Keratinocyte (primary cell): ENCODE measurements around the gene ECEL1. TPM values are rescaled to one million over a fixed set of nuclear protein-coding genes. Genes with fewer than 3 reads are reported as not detected.
A peak's percentile ranks its signal among the peaks of the same experiment; 100 is the strongest.

ENCODE experiments used
- DNase-seq: peaks from one replicate; pipeline ENCODE4 v3.0.0-alpha.2; 2011; ENCODE audit warnings: low read depth, missing footprints, low spot score
- FAIRE-seq: peaks from 2 replicates; lab custom pipeline; 2011; peaks lifted over from hg19 to GRCh38; lab: Jason Lieb, UNC
- H2AFZ ChIP-seq: 2 replicates; pipeline ENCODE4 v1.6.0; 2012; ENCODE audit warnings: low read length, control low read depth, inconsistent platforms; ENCODE audit not compliant: control insufficient read depth
- H3K27ac ChIP-seq: 2 replicates; pipeline ENCODE4 v1.5.1; 2011; ENCODE audit warnings: low read length; ENCODE audit not compliant: control insufficient read depth, insufficient read depth
- H3K27me3 ChIP-seq: 3 replicates; pipeline ENCODE4 v1.6.0; 2011; ENCODE audit warnings: low read length; ENCODE audit not compliant: control insufficient read depth, insufficient read depth; ENCODE audit errors: extremely low read depth
- H3K36me3 ChIP-seq, 2 experiments: 2 replicates in 1 of 2; 3 replicates in 1 of 2; pipeline ENCODE4 v1.5.1; 2011; ENCODE audit warnings: low read length in 2 of 2, mild to moderate bottlenecking in 1 of 2; ENCODE audit not compliant: control insufficient read depth in 2 of 2, insufficient read depth in 2 of 2; ENCODE audit errors: extremely low read depth in 1 of 2
- H3K4me1 ChIP-seq: 3 replicates; pipeline ENCODE4 v1.5.1; 2011; ENCODE audit warnings: low read length; ENCODE audit not compliant: control insufficient read depth, insufficient read depth; ENCODE audit errors: extremely low read depth
- H3K4me2 ChIP-seq: 3 replicates; pipeline ENCODE4 v1.6.0; 2011; ENCODE audit warnings: low read depth, low read length; ENCODE audit not compliant: control insufficient read depth, insufficient read depth; ENCODE audit errors: extremely low read depth
- H3K4me3 ChIP-seq, 3 experiments: fragments of 200-600 bp in 1 of 3; sonication (generic) in 1 of 3; 2 replicates in 2 of 3; 3 replicates in 1 of 3; pipeline ENCODE4 v1.5.1; 2011 to 2016; ENCODE audit warnings: low read length in 3 of 3, mild to moderate bottlenecking in 3 of 3, control low read depth in 2 of 3, inconsistent platforms in 1 of 3, low read depth in 1 of 3, mixed read lengths in 1 of 3, mixed run types in 1 of 3, moderate library complexity in 1 of 3; ENCODE audit not compliant: control insufficient read depth in 2 of 3, insufficient read depth in 2 of 3; ENCODE audit errors: extremely low read depth in 1 of 3
- H3K79me2 ChIP-seq: 2 replicates; pipeline ENCODE4 v1.6.0; 2012; ENCODE audit warnings: low read length; ENCODE audit not compliant: control insufficient read depth, insufficient read depth
- H3K9ac ChIP-seq: 3 replicates; pipeline ENCODE4 v1.6.0; 2011; ENCODE audit warnings: low read length; ENCODE audit not compliant: control insufficient read depth, insufficient read depth; ENCODE audit errors: extremely low read depth
- H3K9me1 ChIP-seq: 3 replicates; pipeline ENCODE4 v1.6.0; 2011; ENCODE audit warnings: low read length; ENCODE audit not compliant: control insufficient read depth, insufficient read depth; ENCODE audit errors: extremely low read depth
- H3K9me3 ChIP-seq: 2 replicates; pipeline ENCODE4 v1.5.1; 2012; ENCODE audit warnings: low read depth, low read length; ENCODE audit not compliant: control insufficient read depth
- H4K20me1 ChIP-seq: 3 replicates; pipeline ENCODE4 v1.6.0; 2011; ENCODE audit warnings: low read length; ENCODE audit not compliant: control insufficient read depth, insufficient read depth; ENCODE audit errors: extremely low read depth
- EZH2 ChIP-seq: IDR thresholded peaks from one replicate; pipeline ENCODE4 v1.6.1; 2012; ENCODE audit warnings: inconsistent platforms, mild to moderate bottlenecking, low read length, moderate library complexity
- dilution Hi-C: fragments of 300-500 bp; cut with MboI; formaldehyde crosslinking; loops from one replicate; pipeline ENCODE4 v1.7.0; 2020; ENCODE audit warnings: low sequenced_read_pairs; ENCODE audit not compliant: extremely low pct_ligation_motif_present
- polyA minus RNA-seq, 3 experiments: library from RNA; depleted of rRNA, polyadenylated mRNA; stranded (reverse); fragments of >200 nt; gene quantifications; 1 replicate in 1 of 3; 2 replicates in 1 of 3; 3 replicates in 1 of 3; pipeline ENCODE4 v1.2.3, GENCODE V29; 2011
- polyA plus RNA-seq, 5 experiments: library from polyadenylated mRNA; depleted of rRNA in 3 of 5; stranded (reverse) in 3 of 5; stranded (forward) in 1 of 5; unstranded in 1 of 5; fragments of >200 nt; gene quantifications; 1 replicate in 1 of 5; 2 replicates in 3 of 5; 3 replicates in 1 of 5; pipeline versions ENCODE4 v1.2.1 to v1.2.3, GENCODE V29; 2011 to 2012; ENCODE audit warnings: missing spikeins in 2 of 5, low read depth in 1 of 5, low replicate concordance in 1 of 5
- TF ChIP-seq, protein P1 (sequence below), 3 experiments: IDR thresholded peaks in 1 of 3; conservative IDR thresholded peaks in 1 of 3; optimal IDR thresholded peaks in 1 of 3; 2 replicates in 2 of 3; 3 replicates in 1 of 3; pipeline versions ENCODE3 to v1.5.1; 2011; ENCODE audit warnings: low read length in 3 of 3, mild to moderate bottlenecking in 3 of 3, moderate library complexity in 2 of 3, control low read depth in 1 of 3, inconsistent platforms in 1 of 3; ENCODE audit not compliant: insufficient read depth in 2 of 3; ENCODE audit errors: extremely low read depth in 1 of 3

The ECEL1 gene, protein sequence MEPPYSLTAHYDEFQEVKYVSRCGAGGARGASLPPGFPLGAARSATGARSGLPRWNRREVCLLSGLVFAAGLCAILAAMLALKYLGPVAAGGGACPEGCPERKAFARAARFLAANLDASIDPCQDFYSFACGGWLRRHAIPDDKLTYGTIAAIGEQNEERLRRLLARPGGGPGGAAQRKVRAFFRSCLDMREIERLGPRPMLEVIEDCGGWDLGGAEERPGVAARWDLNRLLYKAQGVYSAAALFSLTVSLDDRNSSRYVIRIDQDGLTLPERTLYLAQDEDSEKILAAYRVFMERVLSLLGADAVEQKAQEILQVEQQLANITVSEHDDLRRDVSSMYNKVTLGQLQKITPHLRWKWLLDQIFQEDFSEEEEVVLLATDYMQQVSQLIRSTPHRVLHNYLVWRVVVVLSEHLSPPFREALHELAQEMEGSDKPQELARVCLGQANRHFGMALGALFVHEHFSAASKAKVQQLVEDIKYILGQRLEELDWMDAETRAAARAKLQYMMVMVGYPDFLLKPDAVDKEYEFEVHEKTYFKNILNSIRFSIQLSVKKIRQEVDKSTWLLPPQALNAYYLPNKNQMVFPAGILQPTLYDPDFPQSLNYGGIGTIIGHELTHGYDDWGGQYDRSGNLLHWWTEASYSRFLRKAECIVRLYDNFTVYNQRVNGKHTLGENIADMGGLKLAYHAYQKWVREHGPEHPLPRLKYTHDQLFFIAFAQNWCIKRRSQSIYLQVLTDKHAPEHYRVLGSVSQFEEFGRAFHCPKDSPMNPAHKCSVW
- not detected in 3 replicates for polyA plus RNA-seq
- not detected for polyA plus RNA-seq (2011; ENCODE audit: low read depth)
- polyA plus RNA-seq (2011; cell fraction: cytosol; rRNA removed): not detected in 2 replicates
- polyA plus RNA-seq (2011; cell fraction: nucleus; rRNA removed): not detected in 2 replicates
- not detected in 2 replicates for polyA plus RNA-seq (2012; ENCODE audit: low replicate concordance)
- polyA minus RNA-seq: not detected in 3 replicates
- polyA minus RNA-seq (2011; cell fraction: cytosol; rRNA and poly(A)+ RNA removed): not detected
- not detected in 2 replicates for polyA minus RNA-seq (2011; cell fraction: nucleus; rRNA and poly(A)+ RNA removed)

DNA sequence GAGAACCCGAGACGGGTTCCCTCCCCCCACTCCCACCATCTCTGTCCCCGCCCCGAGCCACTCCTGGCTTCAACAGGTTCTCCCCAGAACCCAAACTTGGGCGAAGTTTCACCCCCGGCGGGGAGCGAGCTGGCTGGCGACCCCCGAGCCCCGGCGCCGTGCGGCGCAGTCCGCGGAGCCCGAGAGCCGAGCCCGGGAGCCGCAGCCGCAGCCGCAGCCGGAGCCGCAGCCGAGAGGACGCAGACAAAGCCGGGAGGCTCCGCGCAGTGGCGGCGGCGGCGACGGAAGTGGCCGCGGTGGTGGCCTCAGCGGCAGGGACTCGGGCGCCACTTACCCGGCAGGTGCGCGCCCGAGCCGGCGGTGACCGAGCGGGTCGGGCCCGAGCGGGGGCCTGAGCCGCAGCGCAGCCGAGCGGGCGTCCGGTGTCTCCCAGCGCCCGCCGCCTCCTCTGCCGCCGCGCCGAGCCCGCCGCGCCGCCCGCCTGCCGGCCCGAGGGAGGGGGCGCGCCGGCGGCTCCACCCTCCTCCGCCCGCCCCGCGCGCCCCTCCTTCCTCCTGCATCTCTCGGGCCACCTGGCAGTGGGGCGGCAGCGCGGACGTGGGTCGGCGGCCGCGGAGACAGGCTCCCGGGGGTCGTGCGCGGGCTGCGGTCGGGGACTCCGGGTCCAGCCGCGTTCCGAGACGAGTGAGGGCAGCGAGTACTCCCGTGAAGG lies at the start of gene ECEL1:
Gene ECEL1 (minus strand): TSS at position 450 of the 712 bp plus-strand sequence. CDS start 1,181 bp downstream, outside the sequence.
- Histone ChIP-seq H3K36me3 (no peaks in the 10 kb centered on the region), H3K27ac (no peak within 1 kb of the TSS), H3K9me1 (no peaks in the 10 kb centered on the region), H3K9ac (no peak within 1 kb of the TSS), H3K4me3 (no peak within 1 kb of the TSS), H3K4me2 (no peak within 1 kb of the TSS), H2AFZ (no peak within 1 kb of the TSS), H3K27me3 (peaks cover 57% of the 10 kb centered on the region), H3K79me2 (no peaks in the 10 kb centered on the region), H3K9me3 (no peaks in the 10 kb centered on the region), H3K4me1 (no peaks in the 10 kb centered on the region), H4K20me1 (no peaks in the 10 kb centered on the region)
- FAIRE-seq (no peak), DNase-seq (no peak)
- TF ChIP-seq, protein P1, sequence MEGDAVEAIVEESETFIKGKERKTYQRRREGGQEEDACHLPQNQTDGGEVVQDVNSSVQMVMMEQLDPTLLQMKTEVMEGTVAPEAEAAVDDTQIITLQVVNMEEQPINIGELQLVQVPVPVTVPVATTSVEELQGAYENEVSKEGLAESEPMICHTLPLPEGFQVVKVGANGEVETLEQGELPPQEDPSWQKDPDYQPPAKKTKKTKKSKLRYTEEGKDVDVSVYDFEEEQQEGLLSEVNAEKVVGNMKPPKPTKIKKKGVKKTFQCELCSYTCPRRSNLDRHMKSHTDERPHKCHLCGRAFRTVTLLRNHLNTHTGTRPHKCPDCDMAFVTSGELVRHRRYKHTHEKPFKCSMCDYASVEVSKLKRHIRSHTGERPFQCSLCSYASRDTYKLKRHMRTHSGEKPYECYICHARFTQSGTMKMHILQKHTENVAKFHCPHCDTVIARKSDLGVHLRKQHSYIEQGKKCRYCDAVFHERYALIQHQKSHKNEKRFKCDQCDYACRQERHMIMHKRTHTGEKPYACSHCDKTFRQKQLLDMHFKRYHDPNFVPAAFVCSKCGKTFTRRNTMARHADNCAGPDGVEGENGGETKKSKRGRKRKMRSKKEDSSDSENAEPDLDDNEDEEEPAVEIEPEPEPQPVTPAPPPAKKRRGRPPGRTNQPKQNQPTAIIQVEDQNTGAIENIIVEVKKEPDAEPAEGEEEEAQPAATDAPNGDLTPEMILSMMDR (optimal IDR thresholded peaks at IDR 0.05 in 1 of 3, IDR thresholded peaks at IDR 0.05 in 1 of 3, conservative IDR thresholded peaks at IDR 0.05 in 1 of 3; ENCODE audit: extremely low read depth in 1 of 3, insufficient read depth in 2 of 3, low read length in 3 of 3): no peak
- peak; percentile 11 for TF ChIP-seq EZH2
- dilution Hi-C loops: no loop called here

DNA sequence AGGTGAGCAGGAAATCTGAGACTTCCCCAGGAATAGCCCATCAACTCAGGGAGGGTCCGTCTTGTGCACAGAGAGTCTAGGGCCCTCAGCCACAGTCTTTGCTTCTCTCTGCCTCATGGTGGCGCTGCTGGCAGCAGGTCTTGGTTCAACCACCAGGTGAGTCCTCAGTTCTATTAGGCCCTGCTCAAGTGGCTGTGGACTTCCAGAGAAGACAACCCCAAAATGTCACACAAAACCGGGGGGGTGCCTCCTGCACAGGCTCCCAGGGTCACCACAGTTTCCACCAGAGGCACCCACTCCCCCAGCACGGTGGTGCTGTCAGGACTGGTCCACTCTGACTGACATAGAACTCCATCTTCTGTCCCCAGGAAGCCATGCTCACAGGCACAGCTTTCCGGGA lies 49.4 kb upstream of the ECEL1 start:
- dilution Hi-C loops: no loop called here
- H4K20me1 ChIP-seq: no peaks in the 10 kb centered on the region
- H3K27ac ChIP-seq: no peak overlapping the region
- no peaks in the 10 kb centered on the region for H3K9me1 ChIP-seq
- H3K36me3 ChIP-seq: no peaks in the 10 kb centered on the region
- no peaks in the 10 kb centered on the region for H3K27me3 ChIP-seq
- FAIRE-seq (no peak), DNase-seq (no peak)
- TF ChIP-seq, protein P1 (optimal IDR thresholded peaks at IDR 0.05 in 1 of 3, IDR thresholded peaks at IDR 0.05 in 1 of 3, conservative IDR thresholded peaks at IDR 0.05 in 1 of 3; ENCODE audit: extremely low read depth in 1 of 3, insufficient read depth in 2 of 3, low read length in 3 of 3): peak; percentile 44 to 57 (median 46)
- no peak for TF ChIP-seq EZH2
- no peak overlapping the region for H2AFZ ChIP-seq
- no peak overlapping the region for H3K9ac ChIP-seq
- H3K9me3 ChIP-seq: no peaks in the 10 kb centered on the region
- H3K4me3 ChIP-seq: no peak overlapping the region
- no peak overlapping the region for H3K4me2 ChIP-seq
- H3K4me1 ChIP-seq: peaks cover 3% of the 10 kb centered on the region
- H3K79me2 ChIP-seq: no peaks in the 10 kb centered on the region
